Chondrocyte (in vitro differentiated cells): ENCODE results near the gene NFATC4. TPM values are rescaled to one million over a fixed set of nuclear protein-coding genes. Genes with fewer than 3 reads are reported as not detected.
"Not testable (repeated sequence)": the region's sequence is repeated elsewhere in the genome, so short reads cannot be mapped to it uniquely, and the experiment has no call there.

Source experiments
- DNase-seq: peaks from one replicate; pipeline ENCODE4 v3.0.0; 2021; ENCODE audit warnings: mixed read lengths, low spot score
- H3K27ac Mint-ChIP-seq: one replicate; pipeline ENCODE4 v1.8.0; 2021; ENCODE audit warnings: mild to moderate bottlenecking, moderate library complexity, mixed read lengths; ENCODE audit not compliant: unreplicated experiment
- H3K27me3 Mint-ChIP-seq: 2 replicates; pipeline ENCODE4 v1.8.0; 2021; ENCODE audit warnings: low read depth, mixed read lengths
- H3K36me3 Mint-ChIP-seq: 2 replicates; pipeline ENCODE4 v1.8.0; 2021; ENCODE audit warnings: low read depth, mixed read lengths
- H3K4me1 Mint-ChIP-seq: 2 replicates; pipeline ENCODE4 v1.8.0; 2021; ENCODE audit warnings: low read depth, mild to moderate bottlenecking, mixed read lengths
- H3K4me3 Mint-ChIP-seq: one replicate; pipeline ENCODE4 v1.8.0; 2021; ENCODE audit warnings: mild to moderate bottlenecking, moderate library complexity, mixed read lengths; ENCODE audit not compliant: unreplicated experiment
- H3K9me3 Mint-ChIP-seq: 2 replicates; pipeline ENCODE4 v1.8.0; 2021; ENCODE audit warnings: low read depth, mixed read lengths
- total RNA-seq: library from RNA; stranded (reverse); gene quantifications from 3 replicates; pipeline ENCODE4 v1.2.1, GENCODE V29; 2021
- TF ChIP-seq, protein P1 (sequence below): fragments of 200-600 bp; sonication (generic); IDR thresholded peaks from 2 replicates; pipeline ENCODE4 v1.5.0; 2021; ENCODE audit warnings: antibody characterized with exemption, mild to moderate bottlenecking, moderate library complexity

Gene NFATC4
- total RNA-seq, 1 donor from 2014 or later, result 97.7 TPM

DNA sequence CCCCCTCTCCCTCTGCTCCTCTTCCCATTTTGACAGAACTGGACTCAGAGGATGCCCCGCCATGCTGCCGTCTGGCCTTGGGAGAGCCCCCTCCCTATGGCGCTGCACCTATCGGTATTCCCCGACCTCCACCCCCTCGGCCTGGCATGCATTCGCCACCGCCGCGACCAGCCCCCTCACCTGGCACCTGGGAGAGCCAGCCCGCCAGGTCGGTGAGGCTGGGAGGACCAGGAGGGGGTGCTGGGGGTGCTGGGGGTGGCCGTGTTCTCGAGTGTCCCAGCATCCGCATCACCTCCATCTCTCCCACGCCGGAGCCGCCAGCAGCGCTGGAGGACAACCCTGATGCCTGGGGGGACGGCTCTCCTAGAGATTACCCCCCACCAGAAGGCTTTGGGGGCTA, 1.5 kb downstream of the NFATC4 start:
- Mint-ChIP-seq H3K27ac (peak overlapping the region; percentile 81), H3K36me3 (peaks cover 17% of the 10 kb centered on the region), H3K27me3 (no peaks in the 10 kb centered on the region), H3K4me1 (peaks cover 44% of the 10 kb centered on the region), H3K4me3 (peak overlapping the region; percentile 74), H3K9me3 (no peaks in the 10 kb centered on the region)
- TF ChIP-seq, protein P1, sequence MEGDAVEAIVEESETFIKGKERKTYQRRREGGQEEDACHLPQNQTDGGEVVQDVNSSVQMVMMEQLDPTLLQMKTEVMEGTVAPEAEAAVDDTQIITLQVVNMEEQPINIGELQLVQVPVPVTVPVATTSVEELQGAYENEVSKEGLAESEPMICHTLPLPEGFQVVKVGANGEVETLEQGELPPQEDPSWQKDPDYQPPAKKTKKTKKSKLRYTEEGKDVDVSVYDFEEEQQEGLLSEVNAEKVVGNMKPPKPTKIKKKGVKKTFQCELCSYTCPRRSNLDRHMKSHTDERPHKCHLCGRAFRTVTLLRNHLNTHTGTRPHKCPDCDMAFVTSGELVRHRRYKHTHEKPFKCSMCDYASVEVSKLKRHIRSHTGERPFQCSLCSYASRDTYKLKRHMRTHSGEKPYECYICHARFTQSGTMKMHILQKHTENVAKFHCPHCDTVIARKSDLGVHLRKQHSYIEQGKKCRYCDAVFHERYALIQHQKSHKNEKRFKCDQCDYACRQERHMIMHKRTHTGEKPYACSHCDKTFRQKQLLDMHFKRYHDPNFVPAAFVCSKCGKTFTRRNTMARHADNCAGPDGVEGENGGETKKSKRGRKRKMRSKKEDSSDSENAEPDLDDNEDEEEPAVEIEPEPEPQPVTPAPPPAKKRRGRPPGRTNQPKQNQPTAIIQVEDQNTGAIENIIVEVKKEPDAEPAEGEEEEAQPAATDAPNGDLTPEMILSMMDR, result no peak
- no peak for DNase-seq

DNA sequence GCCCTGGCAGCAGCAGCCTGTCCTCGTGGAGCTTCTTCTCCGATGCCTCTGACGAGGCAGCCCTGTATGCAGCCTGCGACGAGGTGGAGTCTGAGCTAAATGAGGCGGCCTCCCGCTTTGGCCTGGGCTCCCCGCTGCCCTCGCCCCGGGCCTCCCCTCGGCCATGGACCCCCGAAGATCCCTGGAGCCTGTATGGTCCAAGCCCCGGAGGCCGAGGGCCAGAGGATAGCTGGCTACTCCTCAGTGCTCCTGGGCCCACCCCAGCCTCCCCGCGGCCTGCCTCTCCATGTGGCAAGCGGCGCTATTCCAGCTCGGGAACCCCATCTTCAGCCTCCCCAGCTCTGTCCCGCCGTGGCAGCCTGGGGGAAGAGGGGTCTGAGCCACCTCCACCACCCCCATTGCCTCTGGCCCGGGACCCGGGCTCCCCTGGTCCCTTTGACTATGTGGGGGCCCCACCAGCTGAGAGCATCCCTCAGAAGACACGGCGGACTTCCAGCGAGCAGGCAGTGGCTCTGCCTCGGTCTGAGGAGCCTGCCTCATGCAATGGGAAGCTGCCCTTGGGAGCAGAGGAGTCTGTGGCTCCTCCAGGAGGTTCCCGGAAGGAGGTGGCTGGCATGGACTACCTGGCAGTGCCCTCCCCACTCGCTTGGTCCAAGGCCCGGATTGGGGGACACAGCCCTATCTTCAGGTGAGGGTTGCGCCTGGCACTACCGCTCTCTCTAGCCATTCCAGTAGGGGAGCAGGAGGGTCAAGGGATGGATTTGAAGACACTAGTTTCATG, 2.1 kb downstream of the NFATC4 start:
- TF ChIP-seq, protein P1, result no peak
- Mint-ChIP-seq H3K4me3 (no peak overlapping the region), H3K27ac (no peak overlapping the region), H3K9me3 (no peaks in the 10 kb centered on the region), H3K27me3 (no peaks in the 10 kb centered on the region), H3K36me3 (peaks cover 18% of the 10 kb centered on the region), H3K4me1 (peaks cover 42% of the 10 kb centered on the region)
- DNase-seq, result no peak

- no peaks in the 10 kb centered on the region for H3K27me3 Mint-ChIP-seq
- no peaks in the 10 kb centered on the region for H3K9me3 Mint-ChIP-seq
- H3K27ac Mint-ChIP-seq, result no peak overlapping the region
- no peak overlapping the region for H3K4me3 Mint-ChIP-seq
- DNase-seq, result no peak
- TF ChIP-seq, protein P1, result no peak
- H3K36me3 Mint-ChIP-seq, result peaks cover 21% of the 10 kb centered on the region
- peaks cover 36% of the 10 kb centered on the region for H3K4me1 Mint-ChIP-seq
Observed at GRCh38 chr14:24370748-24371147, 2.8 kb downstream of the NFATC4 start.

- peaks cover 21% of the 10 kb centered on the region for H3K36me3 Mint-ChIP-seq
- not testable (repeated sequence) for H3K27me3 Mint-ChIP-seq, H3K9me3 Mint-ChIP-seq, H3K4me3 Mint-ChIP-seq, H3K27ac Mint-ChIP-seq, DNase-seq
- peaks cover 31% of the 10 kb centered on the region for H3K4me1 Mint-ChIP-seq
Observed at GRCh38 chr14:24371605-24372004, 3.6 kb downstream of the NFATC4 start.

GRCh38 chr14:24372701-24373416, 4.9 kb downstream of the NFATC4 start:
- Mint-ChIP-seq H3K27ac (no peak overlapping the region), H3K27me3 (no peaks in the 10 kb centered on the region), H3K4me3 (peak overlapping the region; percentile 19), H3K4me1 (peaks cover 24% of the 10 kb centered on the region), H3K36me3 (peaks cover 24% of the 10 kb centered on the region), H3K9me3 (no peaks in the 10 kb centered on the region)
- no peak for DNase-seq
- TF ChIP-seq, protein P1, result no peak
